Calu3 (cell line): Measurements from ENCODE around the gene PLEKHB2. TPM values are rescaled to one million over a fixed set of nuclear protein-coding genes. Genes with fewer than 3 reads are reported as not detected.
"Not testable (repeated sequence)": the region's sequence is repeated elsewhere in the genome, so short reads cannot be mapped to it uniquely, and the experiment has no call there.

Source experiments
- BruUV-seq: library from RNA; stranded (reverse); fragments of 400-500 nt; replicated peaks from 2 replicates; lab custom pipeline; 2021; lab: Mats Ljungman, UMichigan
- CTCF ChIA-PET: fragments of 300-600 bp; sonication (Branson Sonifier 250); formaldehyde crosslinking; loops from one replicate; lab custom pipeline; 2022; ENCODE audit warnings: antibody characterized with exemption; lab: Charles Lee
- DNase-seq: peaks from one replicate; pipeline ENCODE4 v3.0.0; 2022
- H3K27ac Mint-ChIP-seq: one replicate; pipeline ENCODE4 v1.8.0; 2022; ENCODE audit warnings: mixed read lengths; ENCODE audit not compliant: unreplicated experiment
- H3K27me3 Mint-ChIP-seq: one replicate; pipeline ENCODE4 v1.8.0; 2022; ENCODE audit warnings: mixed read lengths; ENCODE audit not compliant: unreplicated experiment
- H3K36me3 Mint-ChIP-seq: one replicate; pipeline ENCODE4 v1.8.0; 2022; ENCODE audit warnings: mild to moderate bottlenecking, moderate library complexity, mixed read lengths; ENCODE audit not compliant: insufficient read depth, unreplicated experiment
- H3K4me1 Mint-ChIP-seq: one replicate; pipeline ENCODE4 v1.8.0; 2022; ENCODE audit warnings: mild to moderate bottlenecking, low read depth, mixed read lengths; ENCODE audit not compliant: unreplicated experiment
- H3K4me3 Mint-ChIP-seq: one replicate; pipeline ENCODE4 v1.8.0; 2022; ENCODE audit warnings: mild to moderate bottlenecking, low read depth, moderate library complexity, mixed read lengths; ENCODE audit not compliant: unreplicated experiment
- H3K9me3 Mint-ChIP-seq: one replicate; pipeline ENCODE4 v1.8.0; 2022; ENCODE audit warnings: low read depth, mixed read lengths; ENCODE audit not compliant: unreplicated experiment
- intact Hi-C: fragments of 100-400 bp; cut with micrococcal nuclease; formaldehyde crosslinking; loops from one replicate; pipeline ENCODE4 v1.10.0; 2022; ENCODE audit not compliant: unreplicated experiment
- total RNA-seq: library from RNA; stranded (reverse); gene quantifications from 2 replicates; pipeline ENCODE4 v1.2.3, GENCODE V29; 2022
- TF ChIP-seq, protein P1 (sequence below): fragments of 200-600 bp; IDR thresholded peaks from one replicate; pipeline ENCODE4 v1.8.0; 2022; ENCODE audit warnings: antibody characterized with exemption; ENCODE audit not compliant: unreplicated experiment

Gene PLEKHB2
- total RNA-seq, 1 experiment from 2014 or later: 113 TPM

DNA sequence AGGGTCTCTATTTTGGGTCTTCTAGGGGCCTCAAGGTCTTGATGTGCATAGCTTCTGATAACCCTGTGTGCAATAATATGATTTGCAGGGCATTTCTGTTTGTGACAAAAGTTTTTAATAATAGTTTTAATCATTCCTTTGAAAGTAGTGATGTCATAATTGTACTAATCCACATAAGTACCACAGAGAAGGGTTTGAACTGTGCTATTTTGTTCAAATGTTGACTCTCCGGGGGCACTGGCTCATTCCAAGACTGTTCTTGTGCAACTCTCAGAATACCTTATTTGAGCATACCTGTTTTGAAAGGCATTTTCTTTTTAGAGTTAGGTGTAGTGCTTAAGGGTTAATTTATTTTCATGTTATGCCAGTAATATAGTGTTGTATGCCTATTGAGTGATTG, 41.6 kb downstream of the PLEKHB2 start:
- Mint-ChIP-seq H3K27ac (no peak overlapping the region), H3K4me3 (no peak overlapping the region), H3K4me1 (no peaks in the 10 kb centered on the region), H3K9me3 (no peaks in the 10 kb centered on the region), H3K27me3 (no peaks in the 10 kb centered on the region), H3K36me3 (peaks cover 28% of the 10 kb centered on the region)
- no peak for DNase-seq
- intact Hi-C loops: no loop called here
- no TSS peak for BruUV-seq
- CTCF ChIA-PET: no interaction called here
- TF ChIP-seq, protein P1, sequence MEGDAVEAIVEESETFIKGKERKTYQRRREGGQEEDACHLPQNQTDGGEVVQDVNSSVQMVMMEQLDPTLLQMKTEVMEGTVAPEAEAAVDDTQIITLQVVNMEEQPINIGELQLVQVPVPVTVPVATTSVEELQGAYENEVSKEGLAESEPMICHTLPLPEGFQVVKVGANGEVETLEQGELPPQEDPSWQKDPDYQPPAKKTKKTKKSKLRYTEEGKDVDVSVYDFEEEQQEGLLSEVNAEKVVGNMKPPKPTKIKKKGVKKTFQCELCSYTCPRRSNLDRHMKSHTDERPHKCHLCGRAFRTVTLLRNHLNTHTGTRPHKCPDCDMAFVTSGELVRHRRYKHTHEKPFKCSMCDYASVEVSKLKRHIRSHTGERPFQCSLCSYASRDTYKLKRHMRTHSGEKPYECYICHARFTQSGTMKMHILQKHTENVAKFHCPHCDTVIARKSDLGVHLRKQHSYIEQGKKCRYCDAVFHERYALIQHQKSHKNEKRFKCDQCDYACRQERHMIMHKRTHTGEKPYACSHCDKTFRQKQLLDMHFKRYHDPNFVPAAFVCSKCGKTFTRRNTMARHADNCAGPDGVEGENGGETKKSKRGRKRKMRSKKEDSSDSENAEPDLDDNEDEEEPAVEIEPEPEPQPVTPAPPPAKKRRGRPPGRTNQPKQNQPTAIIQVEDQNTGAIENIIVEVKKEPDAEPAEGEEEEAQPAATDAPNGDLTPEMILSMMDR: no peak

DNA sequence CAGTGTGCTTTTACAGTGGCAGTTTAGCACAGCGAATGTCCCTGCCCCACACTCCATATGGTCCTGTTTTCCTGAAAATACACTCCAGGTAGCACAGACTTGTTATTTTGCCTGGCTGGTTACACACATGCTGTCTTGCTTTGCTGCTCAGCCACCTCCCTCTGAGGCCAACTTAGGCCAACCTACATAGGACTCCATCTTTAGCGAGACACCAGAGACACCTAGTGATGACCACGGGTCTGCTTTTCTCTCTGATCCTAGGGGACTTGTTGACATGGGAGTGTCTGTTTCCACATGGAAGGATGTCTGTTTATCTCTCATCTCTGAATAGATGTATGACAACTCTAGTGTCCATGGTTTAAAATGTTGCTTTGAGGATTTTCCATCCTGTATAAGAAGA, 43.3 kb downstream of the PLEKHB2 start:
- Mint-ChIP-seq H3K27me3 (no peaks in the 10 kb centered on the region), H3K4me1 (no peaks in the 10 kb centered on the region), H3K4me3 (no peak overlapping the region), H3K27ac (no peak overlapping the region), H3K9me3 (no peaks in the 10 kb centered on the region), H3K36me3 (peaks cover 23% of the 10 kb centered on the region)
- intact Hi-C loops: no loop called here
- DNase-seq: no peak
- TF ChIP-seq, protein P1: no peak
- BruUV-seq: no TSS peak
- CTCF ChIA-PET: no interaction called here

DNA sequence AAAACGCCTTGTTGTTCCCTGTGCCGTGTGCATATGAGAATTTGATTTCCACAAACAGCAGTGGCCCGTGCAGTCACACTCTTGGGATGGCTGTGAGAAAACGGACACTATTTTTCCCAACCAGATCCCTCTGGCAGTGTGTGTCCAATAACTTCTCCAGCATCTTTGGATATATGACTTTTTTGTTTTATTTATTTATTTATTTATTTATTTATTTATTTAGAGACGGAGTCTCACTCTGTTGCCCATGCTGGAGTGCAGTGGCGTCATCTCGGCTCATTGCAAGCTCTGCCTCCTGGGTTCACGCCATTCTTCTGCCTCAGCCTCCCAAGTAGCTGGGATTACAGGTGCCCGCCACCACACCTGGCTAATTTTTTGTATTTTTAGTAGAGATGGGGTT, 45.0 kb downstream of the PLEKHB2 start:
- DNase-seq, H3K4me1 Mint-ChIP-seq, BruUV-seq, H3K9me3 Mint-ChIP-seq, H3K4me3 Mint-ChIP-seq, H3K27ac Mint-ChIP-seq, CTCF ChIA-PET, H3K27me3 Mint-ChIP-seq: not testable (repeated sequence)
- H3K36me3 Mint-ChIP-seq: peaks cover 23% of the 10 kb centered on the region
- intact Hi-C loops: loop anchor here (10.0 kb wide), 3 partner anchors 265 to 655 kb away; partner anchors contain the start of gene MZT2A

- intact Hi-C loops: loop anchor here (10.0 kb wide), 3 partner anchors 263 to 653 kb away; partner anchors contain the start of gene MZT2A
- Mint-ChIP-seq H3K4me3 (no peak overlapping the region), H3K9me3 (no peaks in the 10 kb centered on the region), H3K27ac (no peak overlapping the region), H3K4me1 (peaks cover 8% of the 10 kb centered on the region), H3K27me3 (no peaks in the 10 kb centered on the region), H3K36me3 (peaks cover 23% of the 10 kb centered on the region)
- no TSS peak for BruUV-seq
- TF ChIP-seq, protein P1: no peak
- CTCF ChIA-PET: no interaction called here
- DNase-seq: no peak
Observed at GRCh38 chr2:131151398-131151797, 46.3 kb downstream of the PLEKHB2 start.

- intact Hi-C loops: loop anchor here (10.0 kb wide), 3 partner anchors 263 to 653 kb away; partner anchors contain the start of gene MZT2A
- H3K27ac Mint-ChIP-seq: no peak overlapping the region
- H3K9me3 Mint-ChIP-seq: no peaks in the 10 kb centered on the region
- CTCF ChIA-PET: no interaction called here
- TF ChIP-seq, protein P1: no peak
- H3K4me1 Mint-ChIP-seq: peaks cover 8% of the 10 kb centered on the region
- peaks cover 18% of the 10 kb centered on the region for H3K36me3 Mint-ChIP-seq
- no peaks in the 10 kb centered on the region for H3K27me3 Mint-ChIP-seq
- no peak for DNase-seq
- H3K4me3 Mint-ChIP-seq: no peak overlapping the region
- no TSS peak for BruUV-seq
Observed at GRCh38 chr2:131152074-131152473, 46.9 kb downstream of the PLEKHB2 start.
